Sigmoid colon (tissue), 7 donors: ENCODE results near the gene GAMT. TPM values are rescaled to one million over a fixed set of nuclear protein-coding genes. Genes with fewer than 3 reads are reported as not detected.

Source experiments
- DNase-seq: peaks from one replicate; pipeline ENCODE4 v3.0.0-alpha.2; 2019
- H3K27ac ChIP-seq, 4 donors: fragments of 200-600 bp; sonication (generic); one replicate each; pipeline ENCODE4 v1.5.1; 2016 to 2019; ENCODE audit warnings: mild to moderate bottlenecking in 1 of 4
- H3K27me3 ChIP-seq, 3 donors: fragments of 200-600 bp; sonication (generic); one replicate each; pipeline ENCODE4 v1.5.1; 2019; ENCODE audit warnings: mild to moderate bottlenecking in 1 of 3
- H3K36me3 ChIP-seq, 4 donors: fragments of 200-600 bp; sonication (generic); one replicate each; pipeline ENCODE4 v1.5.1; 2016 to 2019
- H3K4me1 ChIP-seq, 4 donors: fragments of 200-600 bp; sonication (generic); one replicate each; pipeline ENCODE4 v1.5.1; 2017 to 2019
- H3K4me3 ChIP-seq, 4 donors: fragments of 200-600 bp; sonication (generic); one replicate each; pipeline ENCODE4 v1.5.1; 2017 to 2019; ENCODE audit warnings: mild to moderate bottlenecking in 2 of 4, moderate library complexity in 1 of 4
- H3K9me3 ChIP-seq, 4 donors: fragments of 200-600 bp in 3 of 4; sonication (generic) in 3 of 4; one replicate each; pipeline versions ENCODE4 v1.5.1 to v1.6.1; 2013 to 2019
- CTCF ChIP-seq, 4 experiments: fragments of 450-650 bp in 3 of 4; fragments of 200-600 bp in 1 of 4; IDR thresholded peaks; one replicate each; pipeline ENCODE4 v1.5.1; 2016 to 2019; ENCODE audit warnings: antibody characterized with exemption in 4 of 4, mild to moderate bottlenecking in 3 of 4, moderate library complexity in 2 of 4
- EP300 ChIP-seq, 4 donors: sonication (generic); formaldehyde crosslinking; IDR thresholded peaks; one replicate each; pipeline ENCODE4 v1.6.1; 2017; ENCODE audit warnings: antibody characterized with exemption in 4 of 4
- POLR2A ChIP-seq, 2 donors: fragments of 450-650 bp; IDR thresholded peaks; one replicate each; pipeline ENCODE4 v1.6.1; 2016; ENCODE audit warnings: antibody characterized with exemption in 2 of 2, mild to moderate bottlenecking in 2 of 2, moderate library complexity in 2 of 2
- POLR2AphosphoS5 ChIP-seq, 4 donors: sonication (generic); formaldehyde crosslinking; IDR thresholded peaks; one replicate each; pipeline ENCODE4 v1.6.1; 2017; ENCODE audit warnings: antibody characterized with exemption in 4 of 4
- WGBS, 2 donors: extraction: QIAGEN DNeasy Blood & Tissue Kit; methylation state at CpG; one replicate each; pipeline ENCODE4 v1.1.7; 2013; 5-methylcytosine and 5-hydroxymethylcytosine counted together
- intact Hi-C: fragments of 100-400 bp; cut with DNase I; formaldehyde crosslinking; loops from one replicate; pipeline ENCODE4 v1.15.1; 2023
- polyA plus RNA-seq, 3 donors: library from polyadenylated mRNA; stranded (reverse); fragments of 200-250 nt; gene quantifications; one replicate each; pipeline ENCODE4 v1.2.3, GENCODE V29; 2013
- total RNA-seq, 4 donors: library from RNA; depleted of rRNA; stranded (reverse); fragments of >200 nt; gene quantifications; one replicate each; pipeline ENCODE4 v1.1.0, GENCODE V29; 2016
- donor health status: healthy with polysubstance abuse.
- donor health status: Bipolar disorder and iron deficiency.
- donor health status: healthy.

Gene GAMT
- total and polyA plus RNA-seq, 7 donors: 1.8 to 16.6 (median 7.8) TPM

GRCh38 chr19:1395194-1396018 lies 5.9 kb downstream of the GAMT start:
- Histone ChIP-seq H3K36me3 (peaks cover 5 to 42% (median 34%) of the 10 kb centered on the region in 4 donors), H3K4me3 (no peak overlapping the region), H3K9me3 (no peaks in the 10 kb centered on the region), H3K27ac (no peak overlapping the region), H3K27me3 (peaks cover 0 to 4% (median 0%) of the 10 kb centered on the region in 3 donors), H3K4me1 (peaks cover 0 to 22% (median 14%) of the 10 kb centered on the region in 4 donors)
- intact Hi-C loops: no loop called here
- DNase-seq: no peak
- TF ChIP-seq CTCF (IDR thresholded peaks at IDR 0.05) (no peak), POLR2A (IDR thresholded peaks at IDR 0.05) (no peak), EP300 (IDR thresholded peaks at IDR 0.05) (no peak), POLR2AphosphoS5 (IDR thresholded peaks at IDR 0.05) (no peak)
- 87 to 91% methylated on average over 52 of the region's 52 CpGs for WGBS, 2 donors

DNA sequence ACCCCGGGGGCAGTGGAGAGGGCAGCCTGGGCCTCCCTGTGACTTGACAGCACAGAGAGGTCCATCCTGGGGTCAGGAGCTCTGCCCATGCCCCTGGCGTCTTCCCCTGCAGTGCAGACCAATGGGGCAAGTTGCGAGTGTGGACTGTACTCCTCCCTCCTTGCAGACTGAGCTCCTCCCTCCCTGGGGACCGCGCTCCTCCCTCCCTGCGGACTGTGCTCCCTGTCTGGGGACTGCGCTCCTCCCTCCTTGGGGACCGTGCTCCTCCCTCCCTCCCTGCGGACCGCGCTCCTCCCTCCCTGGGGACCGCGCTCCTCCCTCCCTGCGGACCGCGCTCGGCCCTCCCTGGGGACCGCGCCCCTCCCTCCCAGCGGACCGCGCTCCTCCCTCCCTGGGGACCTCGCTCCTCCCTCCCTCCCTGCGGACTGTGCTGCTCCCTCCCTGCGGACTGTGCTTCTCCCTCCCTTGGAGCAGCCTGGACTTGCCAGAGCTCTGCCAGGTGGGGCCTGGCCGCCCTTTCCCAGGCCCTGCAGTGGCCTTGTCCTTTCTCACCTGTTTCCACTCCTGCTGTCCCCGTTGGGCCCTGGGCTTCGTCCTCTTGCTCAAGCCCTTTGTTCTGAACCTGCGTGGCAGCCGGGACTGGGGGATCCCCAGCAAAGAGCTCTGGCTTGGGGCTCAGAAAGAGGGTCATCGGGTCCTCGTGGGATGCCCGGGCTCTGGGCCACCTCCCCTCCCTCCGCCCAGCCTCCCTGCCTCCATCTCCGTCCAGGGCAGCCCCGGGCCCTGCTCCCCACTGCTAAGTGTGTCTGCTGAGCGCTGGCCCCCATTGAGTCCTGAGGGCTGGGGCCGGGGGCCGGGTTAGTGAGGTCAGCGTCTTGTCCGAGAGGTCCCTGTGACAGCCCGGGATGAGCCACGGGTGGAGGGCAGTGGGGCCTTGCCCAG lies 6.8 kb downstream of the GAMT start:
- TF ChIP-seq CTCF (IDR thresholded peaks at IDR 0.05): no peak
- no peak for TF ChIP-seq POLR2AphosphoS5 (IDR thresholded peaks at IDR 0.05)
- no peak for TF ChIP-seq EP300 (IDR thresholded peaks at IDR 0.05)
- TF ChIP-seq POLR2A (IDR thresholded peaks at IDR 0.05): no peak
- intact Hi-C loops: no loop called here
- Histone ChIP-seq H3K27ac (no peak overlapping the region), H3K4me1 (peaks cover 0 to 19% (median 11%) of the 10 kb centered on the region in 4 donors), H3K9me3 (no peaks in the 10 kb centered on the region), H3K4me3 (no peak overlapping the region), H3K36me3 (peaks cover 5 to 51% (median 38%) of the 10 kb centered on the region in 4 donors), H3K27me3 (no peaks in the 10 kb centered on the region)
- no peak for DNase-seq
- 85% methylated on average over 43 of the region's 43 CpGs for WGBS, 2 donors

GRCh38 chr19:1393841-1394240 lies 7.5 kb downstream of the GAMT start:
- H3K27me3 ChIP-seq: no peaks in the 10 kb centered on the region
- H3K4me1 ChIP-seq: peaks cover 0 to 19% (median 11%) of the 10 kb centered on the region in 4 donors
- no peak for DNase-seq
- no peak overlapping the region for H3K27ac ChIP-seq
- intact Hi-C loops: no loop called here
- H3K9me3 ChIP-seq: no peaks in the 10 kb centered on the region
- WGBS, 2 donors: 94 to 95% methylated on average over 17 of the region's 17 CpGs
- TF ChIP-seq POLR2AphosphoS5 (IDR thresholded peaks at IDR 0.05) (no peak), EP300 (IDR thresholded peaks at IDR 0.05) (no peak), POLR2A (IDR thresholded peaks at IDR 0.05) (no peak), CTCF (IDR thresholded peaks at IDR 0.05) (no peak)
- no peak overlapping the region for H3K4me3 ChIP-seq
- H3K36me3 ChIP-seq: peaks cover 12 to 58% (median 45%) of the 10 kb centered on the region in 4 donors

GRCh38 chr19:1392939-1393530 lies 8.3 kb downstream of the GAMT start:
- H3K4me3 ChIP-seq: no peak overlapping the region
- intact Hi-C loops: no loop called here
- 93 to 95% methylated on average over 37 of the region's 37 CpGs for WGBS, 2 donors
- no peak overlapping the region for H3K27ac ChIP-seq
- TF ChIP-seq POLR2A (IDR thresholded peaks at IDR 0.05) (no peak), POLR2AphosphoS5 (IDR thresholded peaks at IDR 0.05) (no peak), EP300 (IDR thresholded peaks at IDR 0.05) (no peak), CTCF (IDR thresholded peaks at IDR 0.05) (no peak)
- H3K36me3 ChIP-seq: peaks cover 19 to 66% (median 51%) of the 10 kb centered on the region in 4 donors
- H3K9me3 ChIP-seq: no peaks in the 10 kb centered on the region
- DNase-seq: no peak
- H3K4me1 ChIP-seq: peaks cover 0 to 19% (median 11%) of the 10 kb centered on the region in 4 donors
- no peaks in the 10 kb centered on the region for H3K27me3 ChIP-seq
